Left renal pelvis (tissue), 4 donors: ENCODE results near the gene DNAJC25. TPM values are rescaled to one million over a fixed set of nuclear protein-coding genes. Genes with fewer than 3 reads are reported as not detected.
"Not testable (repeated sequence)": the region's sequence is repeated elsewhere in the genome, so short reads cannot be mapped to it uniquely, and the experiment has no call there.

Experiments used
- DNase-seq, 4 donors: peaks; one replicate each; pipeline ENCODE4 v3.0.0-alpha.2; 2013; ENCODE audit warnings: low read depth in 4 of 4, low spot score in 3 of 4
- polyA plus RNA-seq, 4 donors: library from polyadenylated mRNA; unstranded; fragments of 120-200 nt; gene quantifications; one replicate each; pipeline ENCODE4 v1.2.1, GENCODE V29; 2013; ENCODE audit not compliant: insufficient read length in 4 of 4

DNAJC25 gene
- 10 to 100 TPM; 14.0 to 16.9 (median 16.0) TPM for polyA plus RNA-seq

GRCh38 chr9:111631214-111631971 is at the start of gene DNAJC25:
TSS of gene DNAJC25 (plus strand) at chr9:111631334. CDS start at chr9:111631408, 74 bp downstream.
- DNase-seq: peak; percentile 93 to 98 (median 95)

- DNase-seq: no peak
Measured at GRCh38 chr9:111582888-111583287, 48.2 kb upstream of the DNAJC25 start.

GRCh38 chr9:111586378-111586777 is 44.8 kb upstream of the DNAJC25 start:
- DNase-seq: no peak

- DNase-seq: no peak
Measured at GRCh38 chr9:111588846-111589245, 42.3 kb upstream of the DNAJC25 start.

GRCh38 chr9:111597852-111598732 is 33.0 kb upstream of the DNAJC25 start:
- DNase-seq: peak in 2 of 4 donors; percentile 46 to 53

GRCh38 chr9:111598733-111599091 is 32.4 kb upstream of the DNAJC25 start:
- peak in 1 of 4 donors; percentile 36 for DNase-seq

- peak; percentile 77 to 80 (median 78) for DNase-seq
Measured at GRCh38 chr9:111599092-111599954, 31.8 kb upstream of the DNAJC25 start, which contains the start of gene PTGR1. TSS of gene PTGR1 (minus strand) at chr9:111599647. CDS start at chr9:111597422, 2,225 bp downstream.

- DNase-seq: no peak
Measured at GRCh38 chr9:111599955-111600343, 31.2 kb upstream of the DNAJC25 start.

GRCh38 chr9:111601237-111602018 is 29.7 kb upstream of the DNAJC25 start:
- no peak for DNase-seq

- DNase-seq: no peak
Measured at GRCh38 chr9:111603041-111603440, 28.1 kb upstream of the DNAJC25 start.

- DNase-seq: no peak
Measured at GRCh38 chr9:111604054-111604615, 27.0 kb upstream of the DNAJC25 start.

GRCh38 chr9:111605041-111605559 is 26.0 kb upstream of the DNAJC25 start:
- DNase-seq: no peak

- no peak for DNase-seq
Measured at GRCh38 chr9:111610149-111610548, 21.0 kb upstream of the DNAJC25 start.

GRCh38 chr9:111610845-111611244 is 20.3 kb upstream of the DNAJC25 start:
- DNase-seq: peak in 1 of 4 donors; percentile 62

GRCh38 chr9:111613436-111614040 is 17.6 kb upstream of the DNAJC25 start:
- DNase-seq: no peak

- DNase-seq: no peak
Measured at GRCh38 chr9:111615928-111616327, 15.2 kb upstream of the DNAJC25 start.

GRCh38 chr9:111617349-111617748 is 13.8 kb upstream of the DNAJC25 start:
- DNase-seq: not testable (repeated sequence)

- DNase-seq: no peak
Measured at GRCh38 chr9:111621895-111622480, 9.1 kb upstream of the DNAJC25 start.
